A673 (cell line): Measurements from ENCODE around the gene BICC1. TPM values are rescaled to one million over a fixed set of nuclear protein-coding genes. Genes with fewer than 3 reads are reported as not detected.

ENCODE experiments used
- BruUV-seq: library from RNA; stranded (reverse); fragments of 400-500 nt; replicated peaks from 2 replicates; lab custom pipeline; 2021; lab: Mats Ljungman, UMichigan
- CTCF ChIA-PET: fragments of 300-600 bp; sonication (Branson Sonifier 250); formaldehyde crosslinking; loops from one replicate; lab custom pipeline; 2022; ENCODE audit warnings: antibody characterized with exemption; lab: Charles Lee
- POLR2A ChIA-PET: fragments of 300-600 bp; sonication (Branson Sonifier 250); formaldehyde crosslinking; loops from one replicate; lab custom pipeline; 2022; ENCODE audit warnings: antibody characterized with exemption; ENCODE audit not compliant: low non-redundant PET; lab: Charles Lee
- DNase-seq: peaks from one replicate; pipeline ENCODE4 v3.0.0-alpha.2; 2015; ENCODE audit warnings: low spot score
- H3K27ac ChIP-seq: fragments of 200-600 bp; sonication (generic); 2 replicates; pipeline ENCODE4 v1.5.1; 2016; ENCODE audit warnings: mixed run types, low read depth, mild to moderate bottlenecking, mixed read lengths, antibody characterized with exemption, low read length; ENCODE audit not compliant: poor library complexity, severe bottlenecking
- H3K27me3 ChIP-seq: fragments of 200-600 bp; sonication (generic); replicated peaks from 2 replicates; pipeline ENCODE4 v1.6.1; 2017; ENCODE audit warnings: mixed run types, low read depth, mild to moderate bottlenecking, mixed read lengths, antibody characterized with exemption, low read length; ENCODE audit not compliant: insufficient read depth, poor library complexity
- H3K36me3 ChIP-seq: fragments of 200-600 bp; sonication (generic); 2 replicates; pipeline ENCODE4 v1.6.1; 2016; ENCODE audit warnings: mixed run types, mild to moderate bottlenecking, mixed read lengths, antibody characterized with exemption, low read length; ENCODE audit not compliant: insufficient read depth, poor library complexity, severe bottlenecking
- H3K4me1 ChIP-seq: fragments of 200-600 bp; sonication (generic); 2 replicates; pipeline ENCODE4 v1.6.1; 2017; ENCODE audit warnings: mixed run types, mild to moderate bottlenecking, mixed read lengths, antibody characterized with exemption, low read length; ENCODE audit not compliant: insufficient read depth, poor library complexity, severe bottlenecking
- H3K4me3 ChIP-seq: fragments of 200-600 bp; sonication (generic); 2 replicates; pipeline ENCODE4 v1.5.1; 2016; ENCODE audit warnings: low read depth, mixed run types, mild to moderate bottlenecking, mixed read lengths, low read length; ENCODE audit not compliant: poor library complexity, severe bottlenecking
- H3K9me3 ChIP-seq: fragments of 200-600 bp; sonication (generic); 2 replicates; pipeline ENCODE4 v1.6.1; 2016; ENCODE audit warnings: mixed run types, low read depth, mild to moderate bottlenecking, mixed read lengths, antibody characterized with exemption, low read length; ENCODE audit not compliant: poor library complexity, severe bottlenecking
- CTCF ChIP-seq: fragments of 300-800, 200-600 bp; sonication (generic); conservative IDR thresholded peaks from 2 replicates; pipeline ENCODE4 v1.5.1; 2017; ENCODE audit warnings: low read depth, mild to moderate bottlenecking, antibody characterized with exemption, low read length, moderate library complexity, mixed read lengths
- EZH2 ChIP-seq: fragments of 200-600 bp; sonication (generic); IDR thresholded peaks from 2 replicates; pipeline ENCODE4 v1.6.1; 2017; ENCODE audit warnings: borderline replicate concordance, low read depth, mild to moderate bottlenecking, mixed read lengths, antibody characterized with exemption, low read length; ENCODE audit not compliant: poor library complexity, severe bottlenecking
- intact Hi-C: fragments of 100-400 bp; cut with micrococcal nuclease; formaldehyde crosslinking; loops from one replicate; pipeline ENCODE4 v1.10.0; 2022; ENCODE audit not compliant: unreplicated experiment
- total RNA-seq: library from RNA; stranded (reverse); gene quantifications from 2 replicates; pipeline ENCODE4 v1.2.3, GENCODE V29; 2021

The BICC1 gene
- total RNA-seq, 1 experiment from 2014 or later = 1.6 TPM

GRCh38 chr10:58511765-58512490, 744 bp upstream of the BICC1 start:
- no peak for TF ChIP-seq CTCF
- no peak for TF ChIP-seq EZH2
- no peak overlapping the region for H3K27ac ChIP-seq
- no peaks in the 10 kb centered on the region for H3K9me3 ChIP-seq
- ChIA-PET CTCF (no interaction called here), POLR2A (interaction anchor here (0.7 kb wide), 1 partner anchor 25 kb away, joined by 5 read pairs; no protein-coding TSS in a partner anchor)
- H3K4me3 ChIP-seq = peak overlapping the region; percentile 53
- H3K36me3 ChIP-seq = no peaks in the 10 kb centered on the region
- intact Hi-C loops = loop anchor here (5.0 to 10.0 kb wide), 2 partner anchors 95 to 187 kb away; no protein-coding TSS in a partner anchor
- H3K4me1 ChIP-seq = no peaks in the 10 kb centered on the region
- peaks cover 64% of the 10 kb centered on the region for H3K27me3 ChIP-seq
- peak; percentile 5 for DNase-seq
- BruUV-seq = no TSS peak

DNA sequence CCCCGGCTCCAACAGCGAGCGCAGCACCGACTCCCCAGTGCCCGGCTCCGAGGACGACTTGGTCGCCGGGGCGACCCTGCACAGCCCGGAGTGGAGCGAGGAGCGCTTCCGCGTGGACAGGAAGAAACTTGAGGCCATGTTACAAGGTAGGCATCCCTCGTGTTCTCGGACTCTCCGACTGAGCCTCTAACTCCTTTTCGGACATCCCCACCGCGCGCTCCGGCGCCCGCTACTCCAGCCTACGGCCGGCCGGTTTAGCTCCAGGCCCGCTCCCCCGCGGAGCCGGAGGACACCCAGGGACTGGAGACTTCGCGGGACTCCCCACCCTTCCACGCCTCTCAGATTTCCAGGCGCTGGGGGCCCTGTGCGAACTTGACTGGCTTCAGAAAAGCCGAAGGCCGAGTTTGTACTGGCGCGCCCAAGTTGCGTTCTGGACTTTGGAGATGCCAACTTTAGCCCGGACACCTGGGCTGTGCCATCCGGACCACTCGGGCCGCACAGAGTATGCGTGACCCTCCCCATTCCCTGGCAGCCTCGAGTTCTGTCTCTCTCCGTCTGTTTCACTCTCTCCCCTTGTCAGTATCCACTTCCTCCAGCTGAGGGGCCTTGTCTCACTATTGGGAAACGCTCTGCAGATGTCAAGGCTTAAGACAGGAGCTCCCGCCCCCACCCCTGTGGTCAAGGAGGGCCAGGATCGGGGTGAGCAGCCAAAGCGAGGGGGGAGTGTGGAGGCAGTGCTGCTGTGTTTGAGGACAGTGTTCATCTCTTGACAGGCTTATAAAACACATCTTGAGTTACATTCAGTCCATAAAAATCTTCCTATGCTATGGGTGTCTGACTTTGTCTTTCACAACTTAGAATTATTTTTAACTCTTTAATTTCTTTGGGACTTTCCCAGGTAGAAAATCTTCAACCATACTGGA, 777 bp downstream of the BICC1 start:
- BruUV-seq = no TSS peak
- Histone ChIP-seq H3K27ac (no peak overlapping the region), H3K9me3 (no peaks in the 10 kb centered on the region), H3K36me3 (no peaks in the 10 kb centered on the region), H3K4me3 (peak overlapping the region; percentile 53), H3K4me1 (no peaks in the 10 kb centered on the region), H3K27me3 (peaks cover 76% of the 10 kb centered on the region)
- DNase-seq = peak; percentile 3
- POLR2A ChIA-PET = no interaction called here
- CTCF ChIA-PET = no interaction called here
- intact Hi-C loops = loop anchor here (5.0 to 10.0 kb wide), 2 partner anchors 96 to 189 kb away; no protein-coding TSS in a partner anchor
- no peak for TF ChIP-seq EZH2
- no peak for TF ChIP-seq CTCF

DNA sequence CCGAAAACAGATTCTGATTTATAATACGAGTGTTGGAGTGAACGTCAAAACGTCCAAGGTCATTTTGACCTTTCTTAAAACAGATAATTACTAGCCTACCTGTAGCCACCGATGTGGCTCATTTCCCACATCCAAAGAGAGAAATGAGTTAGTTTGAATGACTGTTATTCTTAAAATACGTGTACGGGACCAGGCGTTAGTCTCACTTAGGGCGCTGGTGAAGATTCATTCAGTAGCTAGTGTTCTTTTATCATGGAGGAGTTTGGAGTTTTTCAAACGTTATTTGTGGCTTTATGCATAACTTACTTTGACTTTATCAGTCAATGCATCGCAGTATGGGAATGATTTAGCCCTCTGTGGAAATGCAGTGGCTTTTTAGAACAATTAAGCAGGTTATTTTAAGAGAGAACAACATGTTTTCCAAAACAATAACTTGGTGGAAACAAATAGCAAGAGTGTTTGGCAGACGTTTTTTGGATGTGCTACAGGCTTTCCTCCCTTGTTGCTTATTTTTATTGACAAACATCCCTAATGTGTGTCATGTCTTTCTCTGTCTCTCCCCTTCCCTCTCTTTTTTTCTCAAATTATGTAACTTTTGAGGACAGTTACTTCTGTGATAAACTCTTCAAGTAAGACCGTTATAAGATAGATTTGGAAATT, 1.6 kb downstream of the BICC1 start:
- H3K9me3 ChIP-seq = no peaks in the 10 kb centered on the region
- H3K27me3 ChIP-seq = peaks cover 80% of the 10 kb centered on the region
- CTCF ChIA-PET = no interaction called here
- intact Hi-C loops = loop anchor here (5.0 to 10.0 kb wide), 2 partner anchors 97 to 189 kb away; no protein-coding TSS in a partner anchor
- H3K27ac ChIP-seq = no peak overlapping the region
- POLR2A ChIA-PET = no interaction called here
- no peaks in the 10 kb centered on the region for H3K4me1 ChIP-seq
- TF ChIP-seq EZH2 (no peak), CTCF (no peak)
- H3K4me3 ChIP-seq = no peak overlapping the region
- DNase-seq = no peak
- no TSS peak for BruUV-seq
- no peaks in the 10 kb centered on the region for H3K36me3 ChIP-seq
